B cell (primary cell): ENCODE results near the gene PLCL1. TPM values are rescaled to one million over a fixed set of nuclear protein-coding genes. Genes with fewer than 3 reads are reported as not detected.

Experiments
- ATAC-seq: fragments of 200-7000 bp; cut with Tn5 transposase; one replicate; pipeline ENCODE4 v1.10.0; 2021; ENCODE audit warnings: low read depth, mild to moderate bottlenecking, moderate number of reproducible peaks, moderate library complexity
- CTCF ChIA-PET: fragments of 350-600 bp; sonication (Branson Sonifier 250); formaldehyde crosslinking; loops from one replicate; lab custom pipeline; 2021; ENCODE audit warnings: antibody characterized with exemption, inconsistent platforms; lab: Charles Lee
- POLR2A ChIA-PET: fragments of 350-600 bp; sonication (Branson Sonifier 250); formaldehyde crosslinking; loops from one replicate; lab custom pipeline; 2021; ENCODE audit warnings: antibody characterized with exemption; lab: Charles Lee
- DNase-seq: peaks from one replicate; pipeline ENCODE4 v3.0.0; 2013
- H2AFZ ChIP-seq: 2 replicates; pipeline ENCODE4 v1.6.1; 2012; ENCODE audit warnings: mild to moderate bottlenecking, low read depth, low read length; ENCODE audit not compliant: insufficient read depth, poor library complexity, severe bottlenecking
- H3K27ac ChIP-seq, 2 donors: 1 replicate in 1 of 2; 2 replicates in 1 of 2; pipeline ENCODE4 v1.5.1; 2012 to 2013; ENCODE audit warnings: low read length in 2 of 2, mild to moderate bottlenecking in 2 of 2, moderate library complexity in 1 of 2
- H3K27me3 ChIP-seq, 4 experiments: fragments of 200-600 bp in 1 of 4; sonication (generic) in 1 of 4; replicated peaks in 1 of 4; 1 replicate in 2 of 4; 2 replicates in 2 of 4; pipeline versions ENCODE4 v1.6.1 to v1.7.0; 2013 to 2016; ENCODE audit warnings: low read length in 3 of 4, mild to moderate bottlenecking in 2 of 4, mixed read lengths in 1 of 4, moderate library complexity in 1 of 4; ENCODE audit not compliant: insufficient read depth in 4 of 4, control insufficient read depth in 3 of 4; ENCODE audit errors: control extremely low read depth in 1 of 4
- H3K36me3 ChIP-seq, 2 experiments: replicated peaks in 1 of 2; 1 replicate in 1 of 2; 2 replicates in 1 of 2; pipeline versions ENCODE4 v1.6.1 to v1.7.1; 2013; ENCODE audit warnings: low read length in 1 of 2; ENCODE audit not compliant: insufficient read depth in 2 of 2, control insufficient read depth in 1 of 2; ENCODE audit errors: control extremely low read depth in 1 of 2, extremely low read depth in 1 of 2
- H3K4me1 ChIP-seq, 2 donors: fragments of 200-600 bp in 1 of 2; sonication (generic) in 1 of 2; 1 replicate in 1 of 2; 2 replicates in 1 of 2; pipeline versions ENCODE4 v1.5.1 to v1.6.1; 2013 to 2017; ENCODE audit warnings: low read length in 2 of 2; ENCODE audit not compliant: control insufficient read depth in 2 of 2, insufficient read depth in 2 of 2
- H3K4me2 ChIP-seq: replicated peaks from 2 replicates; pipeline ENCODE3; 2012; ENCODE audit warnings: mild to moderate bottlenecking, low read depth, low read length; ENCODE audit not compliant: poor library complexity, severe bottlenecking
- H3K4me3 ChIP-seq, 5 experiments: fragments of 200-600 bp in 1 of 5; sonication (generic) in 1 of 5; 1 replicate in 3 of 5; 2 replicates in 2 of 5; pipeline versions ENCODE4 v1.5.1 to v1.7.0; 2011 to 2016; ENCODE audit warnings: low read length in 4 of 5, mild to moderate bottlenecking in 4 of 5, low read depth in 2 of 5, control low read depth in 1 of 5, moderate library complexity in 1 of 5; ENCODE audit not compliant: insufficient read depth in 1 of 5; ENCODE audit errors: control extremely low read depth in 1 of 5, extremely low read depth in 1 of 5
- H3K79me2 ChIP-seq: fragments of 200-600 bp; sonication (generic); one replicate; pipeline ENCODE4 v1.6.0; 2016; ENCODE audit warnings: low read length; ENCODE audit not compliant: control insufficient read depth, insufficient read depth
- H3K9ac ChIP-seq: fragments of 200-600 bp; sonication (generic); 2 replicates; pipeline ENCODE4 v1.6.1; 2017; ENCODE audit warnings: mild to moderate bottlenecking, low read length, moderate library complexity
- H3K9me3 ChIP-seq, 3 donors: one replicate each; pipeline versions ENCODE4 v1.6.1 to v1.7.1; 2013; ENCODE audit warnings: low read length in 2 of 3; ENCODE audit not compliant: control insufficient read depth in 2 of 3, insufficient read depth in 1 of 3; ENCODE audit errors: control extremely low read depth in 1 of 3
- H4K20me1 ChIP-seq: 2 replicates; pipeline ENCODE4 v1.6.0; 2012; ENCODE audit warnings: mild to moderate bottlenecking, low read length; ENCODE audit not compliant: insufficient read depth, control insufficient read depth, poor library complexity, severe bottlenecking
- H3K27ac Mint-ChIP-seq: one replicate; pipeline ENCODE4 v1.8.0; 2021; ENCODE audit warnings: mixed read lengths
- H3K27me3 Mint-ChIP-seq: one replicate; pipeline ENCODE4 v1.8.0; 2021; ENCODE audit warnings: mixed read lengths
- H3K4me1 Mint-ChIP-seq: one replicate; pipeline ENCODE4 v1.8.0; 2021; ENCODE audit warnings: mixed read lengths
- H3K4me3 Mint-ChIP-seq: one replicate; pipeline ENCODE4 v1.8.0; 2021; ENCODE audit warnings: mixed read lengths
- H3K9me3 Mint-ChIP-seq: one replicate; pipeline ENCODE4 v1.8.0; 2022; ENCODE audit warnings: mixed read lengths; ENCODE audit not compliant: insufficient read depth
- EZH2 ChIP-seq: IDR thresholded peaks from 2 replicates; pipeline ENCODE4 v1.6.1; 2012; ENCODE audit warnings: borderline replicate concordance, low read depth, mild to moderate bottlenecking, moderate library complexity, low read length; ENCODE audit not compliant: insufficient read depth, poor library complexity, severe bottlenecking
- WGBS: methylation state at CpG from one replicate; pipeline ENCODE4 v1.1.5; 2013; ENCODE audit warnings: missing lambda C conversion rate; ENCODE audit not compliant: insufficient coverage; 5-methylcytosine and 5-hydroxymethylcytosine counted together
- intact Hi-C: fragments of 100-400 bp; cut with micrococcal nuclease; formaldehyde crosslinking; loops from one replicate; pipeline ENCODE4 v1.10.0; 2022
- polyA plus RNA-seq: library from polyadenylated mRNA; depleted of rRNA; stranded (reverse); fragments of >200 nt; gene quantifications from 2 replicates; pipeline ENCODE4 v1.2.3, GENCODE V29; 2012
- total RNA-seq, 2 donors: library from RNA; stranded (reverse); fragments of 120-200 nt in 1 of 2; gene quantifications; 1 replicate in 1 of 2; 2 replicates in 1 of 2; pipeline versions ENCODE4 v1.2.3 to v1.2.4, GENCODE V29; 2013 to 2022
- TF ChIP-seq, protein P1 (sequence below): fragments of 200-600 bp; IDR thresholded peaks from one replicate; pipeline ENCODE4 v1.8.0; 2022; ENCODE audit warnings: antibody characterized with exemption, mild to moderate bottlenecking

Gene PLCL1
- total and polyA plus RNA-seq, 2 donors (not counting 1 experiment from before 2014, with no cell fraction given): 0.07 to 0.25 TPM

DNA sequence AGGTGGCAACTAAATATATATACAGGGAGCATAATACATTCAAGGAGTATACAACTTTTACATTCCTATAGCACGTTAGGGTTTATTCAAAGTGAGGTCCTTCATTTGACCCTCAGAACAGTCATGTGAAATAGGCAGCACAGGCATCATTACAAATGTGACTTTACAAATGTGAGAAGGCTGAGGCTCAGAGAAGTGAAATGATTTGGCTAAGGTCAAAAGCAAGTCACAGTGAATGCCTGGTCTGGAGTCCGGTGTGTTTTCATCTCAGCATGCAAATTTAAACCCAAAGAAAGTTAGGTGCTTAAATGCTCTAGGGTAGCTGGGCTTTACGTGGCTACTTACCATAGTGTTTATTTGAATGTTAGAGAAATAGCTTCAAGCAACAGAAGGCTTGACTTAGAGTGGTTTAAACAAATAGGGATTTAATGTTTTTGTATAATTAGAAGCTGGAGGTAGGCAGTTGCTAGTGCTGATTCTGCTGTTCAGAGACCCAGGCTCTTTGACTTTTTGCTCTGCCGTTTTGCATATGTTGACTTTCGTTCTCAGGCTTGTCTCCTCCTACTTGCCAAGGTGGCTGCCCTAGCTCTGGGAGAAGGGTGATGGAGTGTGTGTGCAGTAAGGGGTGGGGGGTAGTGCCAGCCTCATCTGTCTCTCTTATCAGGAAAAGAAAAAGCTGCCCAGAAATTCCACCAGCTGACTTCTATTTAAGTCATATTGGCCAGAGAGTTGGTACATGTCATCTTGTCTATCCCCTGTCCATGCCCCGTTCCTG, 89.2 kb downstream of the PLCL1 start:
- Mint-ChIP-seq H3K27ac (no peak overlapping the region), H3K4me3 (no peak overlapping the region), H3K4me1 (no peaks in the 10 kb centered on the region), H3K27me3 (no peaks in the 10 kb centered on the region), H3K9me3 (no peaks in the 10 kb centered on the region)
- Histone ChIP-seq H4K20me1 (no peaks in the 10 kb centered on the region), H3K27ac (no peak overlapping the region), H3K27me3 (no peaks in the 10 kb centered on the region), H3K9me3 (no peaks in the 10 kb centered on the region), H3K79me2 (no peaks in the 10 kb centered on the region), H2AFZ (no peak overlapping the region), H3K4me1 (no peaks in the 10 kb centered on the region), H3K4me2 (no peak overlapping the region), H3K9ac (no peak overlapping the region), H3K4me3 (no peak overlapping the region), H3K36me3 (no peaks in the 10 kb centered on the region)
- 84% methylated on average over 3 of the region's 6 CpGs for WGBS
- no peak for ATAC-seq
- TF ChIP-seq, protein P1, sequence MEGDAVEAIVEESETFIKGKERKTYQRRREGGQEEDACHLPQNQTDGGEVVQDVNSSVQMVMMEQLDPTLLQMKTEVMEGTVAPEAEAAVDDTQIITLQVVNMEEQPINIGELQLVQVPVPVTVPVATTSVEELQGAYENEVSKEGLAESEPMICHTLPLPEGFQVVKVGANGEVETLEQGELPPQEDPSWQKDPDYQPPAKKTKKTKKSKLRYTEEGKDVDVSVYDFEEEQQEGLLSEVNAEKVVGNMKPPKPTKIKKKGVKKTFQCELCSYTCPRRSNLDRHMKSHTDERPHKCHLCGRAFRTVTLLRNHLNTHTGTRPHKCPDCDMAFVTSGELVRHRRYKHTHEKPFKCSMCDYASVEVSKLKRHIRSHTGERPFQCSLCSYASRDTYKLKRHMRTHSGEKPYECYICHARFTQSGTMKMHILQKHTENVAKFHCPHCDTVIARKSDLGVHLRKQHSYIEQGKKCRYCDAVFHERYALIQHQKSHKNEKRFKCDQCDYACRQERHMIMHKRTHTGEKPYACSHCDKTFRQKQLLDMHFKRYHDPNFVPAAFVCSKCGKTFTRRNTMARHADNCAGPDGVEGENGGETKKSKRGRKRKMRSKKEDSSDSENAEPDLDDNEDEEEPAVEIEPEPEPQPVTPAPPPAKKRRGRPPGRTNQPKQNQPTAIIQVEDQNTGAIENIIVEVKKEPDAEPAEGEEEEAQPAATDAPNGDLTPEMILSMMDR: no peak
- no peak for TF ChIP-seq EZH2
- DNase-seq: no peak
- ChIA-PET POLR2A (no interaction called here), CTCF (no interaction called here)
- intact Hi-C loops: no loop called here

DNA sequence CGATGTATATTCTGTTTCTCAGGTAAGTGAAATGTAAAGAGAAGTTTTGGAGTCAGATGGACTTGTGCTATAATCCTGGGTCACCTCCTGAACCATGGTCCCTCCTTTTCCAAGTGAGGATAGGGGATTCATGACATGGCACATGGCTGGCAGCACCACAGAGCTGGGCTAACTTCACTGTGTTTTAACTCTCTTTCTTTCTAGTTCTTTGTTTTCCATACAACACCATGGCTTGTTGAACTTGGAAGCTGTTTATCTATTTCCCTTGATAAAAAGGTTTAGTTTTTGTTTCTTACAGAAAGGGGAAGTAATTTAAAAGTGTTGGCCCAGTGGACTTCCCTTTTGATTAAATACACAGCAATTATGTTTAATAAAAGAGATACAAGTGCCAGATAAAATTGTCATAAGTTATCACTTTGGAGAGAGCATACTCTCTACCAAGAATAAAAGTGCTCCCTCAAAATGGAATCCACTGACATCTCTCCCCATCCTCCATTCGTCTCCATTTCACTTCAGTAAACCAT, 90.4 kb downstream of the PLCL1 start:
- no peaks in the 10 kb centered on the region for H3K4me1 ChIP-seq
- DNase-seq (no peak), ATAC-seq (no peak)
- H3K79me2 ChIP-seq: no peaks in the 10 kb centered on the region
- ChIA-PET CTCF (no interaction called here), POLR2A (no interaction called here)
- H3K27me3 Mint-ChIP-seq: no peaks in the 10 kb centered on the region
- no peak overlapping the region for H3K4me3 ChIP-seq
- H4K20me1 ChIP-seq: no peaks in the 10 kb centered on the region
- H3K27ac ChIP-seq: no peak overlapping the region
- H3K4me2 ChIP-seq: no peak overlapping the region
- no peaks in the 10 kb centered on the region for H3K4me1 Mint-ChIP-seq
- TF ChIP-seq, protein P1: no peak
- TF ChIP-seq EZH2: no peak
- H3K9ac ChIP-seq: no peak overlapping the region
- H3K27ac Mint-ChIP-seq: no peak overlapping the region
- intact Hi-C loops: no loop called here
- no peak overlapping the region for H3K4me3 Mint-ChIP-seq
- no peaks in the 10 kb centered on the region for H3K9me3 Mint-ChIP-seq
- 100% methylated on average over 1 of the region's 2 CpGs for WGBS
- no peak overlapping the region for H2AFZ ChIP-seq
- no peaks in the 10 kb centered on the region for H3K27me3 ChIP-seq
- no peaks in the 10 kb centered on the region for H3K9me3 ChIP-seq
- no peaks in the 10 kb centered on the region for H3K36me3 ChIP-seq
